ACHN (cell line): ENCODE data around the gene PARP2.
"Not testable (repeated sequence)": the region's sequence is repeated elsewhere in the genome, so short reads cannot be mapped to it uniquely, and the experiment has no call there.

ENCODE experiments used
- DNase-seq: peaks from one replicate; pipeline ENCODE4 v3.0.0-alpha.2; 2015
- in situ Hi-C: cut with HindIII; loops from 2 replicates; pipeline ENCODE4 v1.10.0; 2017; ENCODE audit warnings: low sequenced_read_pairs, low pct_ligation_motif_present, low pct_unique_long_range_greater_than_20kb

The PARP2 gene

DNA sequence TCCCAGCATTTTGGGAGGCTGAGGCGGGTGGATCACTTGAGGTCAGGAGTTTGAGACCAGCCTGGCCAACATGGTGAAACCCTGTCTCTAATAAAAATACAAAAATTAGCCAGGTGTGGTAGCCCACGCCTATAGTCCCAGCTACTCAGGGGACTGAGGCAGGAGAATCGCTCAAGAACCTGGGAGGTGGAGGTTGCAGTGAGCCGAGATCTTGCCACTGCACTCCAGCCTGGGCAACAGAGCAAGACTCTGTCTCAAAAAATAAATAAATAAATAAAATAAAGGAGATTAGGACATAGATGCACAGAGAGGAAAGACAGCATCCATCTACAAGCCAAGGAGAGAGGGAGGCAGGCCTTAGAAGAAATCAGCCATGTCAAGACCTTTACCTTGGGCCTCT lies 2.4 kb upstream of the PARP2 start:
- DNase-seq, in situ Hi-C loops: not testable (repeated sequence)

DNA sequence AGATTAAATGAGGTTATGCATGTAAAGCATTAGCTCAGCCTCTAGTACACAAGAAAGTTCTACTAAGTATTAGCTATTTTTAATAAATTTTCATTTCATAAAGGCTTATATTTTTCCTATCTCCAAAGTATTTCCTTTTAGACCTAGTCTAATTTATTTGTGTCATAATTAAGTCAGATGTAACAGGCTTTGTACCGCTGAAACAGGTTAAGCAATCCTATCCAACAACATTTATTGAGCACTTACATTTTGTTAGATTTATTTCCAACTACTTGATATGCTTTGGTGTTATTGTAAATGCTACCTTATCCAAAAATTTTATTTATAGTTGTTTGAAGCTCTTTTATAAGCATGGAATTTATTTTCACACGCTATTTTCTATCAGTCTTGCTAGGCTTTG lies 1.8 kb upstream of the PARP2 start:
- DNase-seq: no peak
- in situ Hi-C loops: no loop called here

DNA sequence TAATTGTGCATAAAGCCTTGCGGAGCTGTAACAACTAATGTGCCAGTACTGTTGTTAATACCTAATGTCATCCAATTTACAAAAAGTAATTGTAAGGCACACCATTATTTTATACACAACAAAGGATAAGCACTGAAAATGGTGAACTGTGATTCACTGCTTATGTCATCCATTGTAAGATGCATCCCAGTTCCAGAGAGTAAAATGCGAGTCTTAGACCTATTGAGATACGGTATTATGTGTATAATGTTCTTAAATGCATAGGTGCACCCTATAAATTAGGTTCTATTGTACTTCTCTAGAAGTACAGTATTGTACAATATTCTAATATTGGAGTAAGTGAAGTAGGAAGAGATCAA lies 406 bp downstream of the PARP2 start:
- in situ Hi-C loops: no loop called here
- peak; percentile 18 for DNase-seq

DNA sequence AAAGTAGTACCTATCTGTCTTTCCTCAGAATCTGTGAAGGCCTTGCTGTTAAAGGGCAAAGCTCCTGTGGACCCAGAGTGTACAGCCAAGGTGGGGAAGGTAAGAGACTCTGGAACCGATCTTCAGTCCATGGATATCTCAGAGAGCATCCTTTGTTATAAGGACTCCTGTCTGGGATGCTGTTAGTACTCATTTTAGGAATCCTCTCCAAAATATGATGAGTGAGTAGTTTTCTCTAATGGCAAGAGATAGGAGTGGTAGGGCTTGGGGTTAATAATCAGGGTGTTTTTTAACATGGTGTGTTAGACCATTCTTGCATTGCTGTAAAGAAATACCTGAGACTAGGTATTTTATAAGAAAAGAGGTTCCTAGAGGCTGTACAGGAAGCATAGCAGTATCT lies 1.9 kb downstream of the PARP2 start:
- in situ Hi-C loops: no loop called here
- no peak for DNase-seq

DNA sequence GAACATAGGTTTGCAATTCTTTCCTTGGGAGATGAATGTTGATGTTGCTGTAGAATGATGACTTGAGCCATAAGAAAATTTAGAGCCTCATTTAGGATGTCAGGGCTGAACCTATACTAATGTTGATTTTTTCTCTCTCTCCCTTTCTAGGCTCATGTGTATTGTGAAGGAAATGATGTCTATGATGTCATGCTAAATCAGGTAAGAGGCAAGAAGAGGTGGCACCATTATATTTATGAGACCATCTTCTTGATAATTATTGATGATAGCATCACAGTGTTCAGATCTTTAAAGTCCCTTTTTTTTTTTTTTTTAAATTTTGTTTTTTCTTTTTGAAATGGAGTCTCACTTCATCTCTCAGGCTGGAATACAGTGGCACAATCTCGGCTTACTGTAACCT lies 3.3 kb downstream of the PARP2 start:
- in situ Hi-C loops: no loop called here
- no peak for DNase-seq

DNA sequence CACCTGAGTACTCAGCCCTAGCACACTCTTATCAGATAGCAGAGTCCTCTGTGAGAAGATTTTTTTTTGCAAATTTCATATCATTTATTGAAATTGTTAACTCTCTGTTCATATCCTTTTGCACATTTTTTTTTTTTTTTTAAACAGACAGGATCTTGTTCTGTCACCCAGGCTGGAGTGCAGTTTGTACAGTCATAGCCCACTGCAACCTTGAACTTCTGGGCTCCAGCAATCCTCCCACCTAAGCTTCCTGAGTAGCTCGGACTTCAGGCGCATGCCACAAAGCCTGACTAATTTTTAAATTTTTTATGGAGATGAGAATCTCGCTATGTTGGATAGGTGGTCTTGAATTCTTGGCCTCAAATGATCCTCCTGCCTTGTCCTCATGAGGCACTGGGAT lies 4.3 kb downstream of the PARP2 start:
- in situ Hi-C loops: no loop called here
- DNase-seq: no peak

DNA sequence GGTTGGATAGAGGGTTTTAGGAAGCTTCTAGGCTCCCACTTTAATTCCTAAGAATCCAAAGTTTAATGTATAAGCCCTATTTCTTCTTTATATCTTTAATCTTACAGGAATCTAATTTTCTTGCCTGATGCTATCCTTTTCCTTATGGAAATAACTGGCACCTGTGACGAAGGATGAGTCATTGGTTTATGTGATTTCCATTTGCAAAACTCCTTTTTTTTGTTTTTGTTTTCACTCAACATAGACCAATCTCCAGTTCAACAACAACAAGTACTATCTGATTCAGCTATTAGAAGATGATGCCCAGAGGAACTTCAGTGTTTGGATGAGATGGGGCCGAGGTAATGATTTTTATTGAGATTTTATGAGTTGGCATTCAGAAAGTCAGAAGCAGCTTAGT lies 6.8 kb downstream of the PARP2 start:
- DNase-seq: no peak
- in situ Hi-C loops: no loop called here

DNA sequence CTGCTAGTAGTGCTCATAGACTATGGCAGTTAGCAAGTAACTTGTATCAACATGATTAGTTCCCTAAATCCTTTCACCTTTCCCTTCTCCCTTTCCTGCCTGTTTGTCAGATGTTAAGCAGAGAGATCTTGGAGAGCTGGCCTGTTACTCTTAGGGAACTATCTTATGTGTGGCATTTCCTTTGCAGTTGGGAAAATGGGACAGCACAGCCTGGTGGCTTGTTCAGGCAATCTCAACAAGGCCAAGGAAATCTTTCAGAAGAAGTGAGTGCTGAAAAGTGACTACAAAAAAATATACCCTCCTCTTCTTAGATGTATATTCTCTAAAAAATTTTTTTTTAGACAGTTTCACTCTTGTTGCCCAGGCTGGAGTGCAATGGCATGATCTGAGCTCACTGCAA lies 7.4 kb downstream of the PARP2 start:
- peak; percentile 8 for DNase-seq
- in situ Hi-C loops: no loop called here

DNA sequence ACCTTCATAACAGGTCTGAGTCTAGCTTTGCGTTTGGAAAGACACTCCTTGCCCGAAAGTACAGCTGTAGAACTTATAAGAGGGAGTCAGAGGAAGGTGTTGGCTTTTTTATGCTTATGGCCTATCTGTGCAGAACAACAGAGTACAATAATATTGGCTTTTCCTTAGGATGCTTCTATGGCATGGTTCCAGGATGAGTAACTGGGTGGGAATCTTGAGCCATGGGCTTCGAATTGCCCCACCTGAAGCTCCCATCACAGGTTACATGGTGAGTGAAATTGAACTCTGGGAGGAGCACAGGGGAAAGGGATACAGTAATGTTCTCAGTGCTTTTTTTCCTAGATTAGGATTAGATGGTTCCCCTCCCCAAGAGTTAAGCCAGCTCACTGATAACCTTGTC lies 13.0 kb downstream of the PARP2 start:
- in situ Hi-C loops: no loop called here
- DNase-seq: no peak

DNA sequence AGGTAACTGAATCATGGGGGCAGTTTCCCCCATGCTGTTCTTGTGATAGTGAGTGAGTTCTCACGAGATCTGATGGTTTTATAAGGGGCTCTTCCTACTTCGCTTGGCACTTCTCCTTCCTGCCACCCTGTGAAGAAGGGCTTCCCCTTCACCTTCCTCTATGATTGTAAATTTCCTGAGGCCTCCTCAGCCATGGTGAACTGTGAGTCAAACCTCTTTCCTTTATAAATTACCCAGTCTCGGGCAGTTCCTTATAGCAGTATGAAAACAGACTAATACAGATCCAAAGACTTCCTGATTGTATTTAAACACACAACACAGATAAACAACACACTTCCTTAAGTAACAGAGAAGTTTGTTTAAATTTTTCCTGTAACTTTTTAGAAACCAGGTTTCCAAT lies 15.0 kb downstream of the PARP2 start:
- in situ Hi-C loops: not testable (repeated sequence)

DNA sequence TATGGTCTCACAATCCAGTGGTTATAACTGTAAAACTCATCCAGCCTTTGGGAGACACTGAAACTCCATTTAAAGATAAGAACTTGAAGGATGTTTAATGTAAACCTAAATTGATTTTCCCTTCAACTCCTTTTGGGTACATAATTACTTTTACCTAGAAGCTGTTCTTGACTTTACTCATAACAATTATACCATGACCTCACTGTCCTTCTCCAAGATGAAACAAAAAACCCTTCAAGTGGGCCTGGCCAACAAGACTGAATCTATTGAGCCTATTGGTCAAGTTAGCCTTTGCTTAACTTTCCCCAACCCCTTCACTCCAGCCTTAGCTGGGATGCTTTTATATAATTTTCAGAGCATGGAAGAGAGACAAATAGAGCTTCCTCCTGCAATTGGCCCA lies 22.5 kb downstream of the PARP2 start:
- in situ Hi-C loops: no loop called here
- no peak for DNase-seq

More for the DNA sequence above, 15.0 kb downstream of the PARP2 start:
- DNase-seq: not testable (repeated sequence)

DNA sequence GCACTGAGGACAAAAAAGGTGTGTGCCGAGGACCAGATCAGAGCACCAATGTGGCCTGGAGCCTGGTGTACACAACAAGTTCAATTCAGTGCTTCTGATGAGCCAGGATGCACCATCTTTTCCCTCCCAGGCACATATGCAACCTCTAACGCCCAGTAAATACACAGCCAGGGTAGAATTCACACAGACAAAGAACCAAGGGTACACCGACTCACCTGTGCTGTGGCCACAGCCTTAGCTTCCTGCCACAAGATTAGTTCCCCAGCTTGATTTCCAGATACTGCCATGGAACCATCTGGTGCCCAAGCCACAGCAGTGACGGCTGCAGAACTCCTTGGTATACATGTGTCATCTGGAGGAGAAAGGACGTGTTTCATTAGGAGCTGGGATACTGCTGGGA lies 29.4 kb downstream of the PARP2 start:
- no peak for DNase-seq
- in situ Hi-C loops: no loop called here

DNA sequence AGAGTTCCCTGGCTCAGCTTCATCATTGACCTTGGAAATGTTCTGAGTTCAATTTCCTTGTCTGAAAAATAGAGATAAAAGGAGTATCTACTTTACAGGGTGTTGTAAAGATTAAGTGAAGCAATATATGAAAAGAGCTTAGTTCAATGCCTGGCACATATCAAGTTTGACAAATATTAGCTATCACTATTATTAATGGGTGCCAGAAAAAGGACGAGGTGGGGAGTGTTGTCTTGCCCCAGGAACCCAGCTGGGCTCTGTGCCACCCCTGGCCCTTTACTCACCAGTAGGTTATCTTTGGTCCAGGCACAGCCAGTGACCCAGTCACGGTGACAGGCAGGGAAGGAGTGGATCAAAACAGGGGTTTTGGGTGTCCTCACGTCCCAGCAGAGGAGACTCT lies 32.0 kb downstream of the PARP2 start:
- in situ Hi-C loops: no loop called here
- DNase-seq: no peak

DNA sequence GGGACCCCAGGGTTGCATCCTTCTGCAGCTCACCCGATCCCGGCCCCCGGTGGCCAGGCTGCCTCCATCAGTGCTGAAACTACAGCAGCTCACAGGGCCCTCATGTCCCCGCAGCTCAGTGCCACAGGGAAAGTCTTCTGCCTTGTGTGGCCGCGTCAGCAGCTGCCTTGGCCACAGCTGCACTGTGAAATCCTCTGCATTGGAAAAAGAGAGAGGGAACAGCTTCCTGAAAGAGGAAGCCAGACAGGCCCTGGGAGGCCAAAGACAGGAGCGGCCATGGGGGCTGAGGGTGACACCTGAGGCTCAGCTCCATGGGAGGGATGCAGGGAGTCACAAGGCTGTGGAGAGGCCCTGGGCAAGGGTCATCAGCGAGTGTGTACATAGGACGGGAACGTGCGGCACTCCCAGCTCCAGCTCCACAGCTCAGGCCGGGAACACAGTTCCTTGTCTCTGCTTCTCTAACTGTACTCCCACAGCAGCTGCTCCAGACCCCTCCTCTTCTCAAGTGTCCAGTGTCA lies 32.7 kb downstream of the PARP2 start:
- DNase-seq: no peak
- in situ Hi-C loops: no loop called here

DNA sequence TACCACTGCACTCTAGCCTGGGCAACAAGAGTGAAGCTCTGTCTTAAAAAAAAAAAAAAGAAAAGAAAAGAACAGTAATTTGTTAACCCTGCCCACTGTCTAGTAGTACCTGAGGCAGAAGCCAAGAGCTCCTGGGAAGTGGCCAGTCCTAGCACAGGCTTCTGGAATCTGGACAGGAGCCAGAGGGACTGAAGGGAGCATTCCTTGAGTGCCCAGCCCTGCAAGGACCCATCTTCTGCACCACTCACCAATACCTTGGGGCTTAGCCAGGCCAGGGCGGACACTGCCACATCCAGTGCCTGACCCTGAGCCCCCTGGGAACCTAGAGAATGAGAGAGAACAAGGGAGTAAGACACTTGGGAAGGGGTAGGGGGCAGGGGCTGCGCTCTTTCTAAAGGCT lies 33.7 kb downstream of the PARP2 start:
- no peak for DNase-seq
- in situ Hi-C loops: no loop called here

DNA sequence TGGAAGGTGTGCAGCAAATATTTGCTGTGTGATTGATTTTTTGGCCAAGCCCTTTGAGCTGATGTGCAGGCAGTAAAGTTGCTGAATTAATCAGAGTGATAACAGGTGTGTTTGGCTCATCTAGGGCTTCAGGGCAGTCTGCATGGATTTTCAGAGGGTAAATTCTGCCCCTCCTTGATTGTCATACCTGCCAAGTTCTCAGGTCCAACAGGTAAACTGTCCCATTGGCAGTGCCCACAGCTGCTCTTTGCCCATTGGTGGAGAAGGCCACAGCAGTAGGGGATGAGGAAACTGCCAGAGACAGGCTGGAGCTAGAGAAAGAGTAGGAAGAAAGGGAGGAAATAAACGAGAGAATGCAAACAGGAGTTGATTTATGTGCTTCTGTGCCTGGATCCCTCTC lies 36.3 kb downstream of the PARP2 start:
- no peak for DNase-seq
- in situ Hi-C loops: no loop called here

DNA sequence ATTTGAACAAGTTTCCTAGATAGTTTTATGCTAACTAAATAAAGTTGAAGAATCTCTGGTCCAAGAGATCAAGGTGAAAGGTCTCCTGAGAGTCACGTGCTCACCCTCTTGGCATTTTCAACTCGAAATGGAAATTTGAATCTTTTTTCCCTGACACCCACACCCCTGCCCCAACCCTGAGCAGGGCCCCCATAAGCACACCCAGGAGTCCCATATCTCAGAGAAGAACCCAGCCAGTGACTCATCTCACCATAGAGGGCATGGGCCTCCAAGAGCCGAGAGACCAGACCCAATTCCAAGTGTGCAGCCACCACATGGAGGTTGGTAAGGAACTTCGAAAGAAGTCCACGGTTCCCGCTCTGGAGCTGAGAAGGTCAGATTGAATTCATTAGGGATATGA lies 37.2 kb downstream of the PARP2 start:
- in situ Hi-C loops: no loop called here
- no peak for DNase-seq

DNA sequence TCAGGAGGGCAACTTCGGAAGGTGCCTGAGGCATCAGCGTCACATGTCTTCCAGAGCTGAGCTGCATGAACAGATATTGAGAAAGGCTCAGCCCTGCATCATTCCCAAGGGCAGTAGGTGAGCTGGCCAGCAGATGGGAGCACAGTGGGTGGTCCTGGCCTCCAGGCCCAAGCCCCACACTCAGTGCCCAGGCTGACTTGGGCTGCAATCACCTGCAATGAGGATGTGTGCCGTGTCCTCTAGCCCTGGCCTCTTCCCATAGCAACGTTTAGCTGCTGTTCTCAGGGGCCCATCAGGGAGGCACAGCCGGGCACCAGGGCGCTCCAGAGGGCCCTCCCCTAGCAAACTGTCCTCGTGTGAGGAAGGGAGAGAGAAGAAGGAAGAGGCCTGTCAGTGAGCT lies 37.9 kb downstream of the PARP2 start:
- no peak for DNase-seq
- in situ Hi-C loops: no loop called here

DNA sequence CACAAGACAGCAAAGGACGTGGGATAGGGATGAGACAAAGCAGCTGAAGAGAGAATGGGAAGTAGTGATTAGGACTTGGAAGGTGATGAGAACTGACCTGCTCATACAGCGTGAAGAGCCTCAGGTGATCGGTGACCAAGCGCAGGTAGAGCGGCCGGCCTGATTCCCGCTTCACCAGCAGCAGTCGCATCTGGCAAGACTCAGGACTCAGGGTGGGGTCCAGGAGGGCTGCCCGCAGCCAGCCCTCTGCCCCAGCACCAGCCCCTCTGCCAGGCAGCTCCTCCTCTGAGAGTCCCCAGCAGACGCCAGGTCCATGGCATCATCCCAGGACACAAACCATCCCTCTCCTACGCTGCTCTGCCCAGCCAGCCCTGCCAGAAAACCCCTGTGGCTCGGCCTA lies 39.1 kb downstream of the PARP2 start:
- no peak for DNase-seq
- in situ Hi-C loops: no loop called here

DNA sequence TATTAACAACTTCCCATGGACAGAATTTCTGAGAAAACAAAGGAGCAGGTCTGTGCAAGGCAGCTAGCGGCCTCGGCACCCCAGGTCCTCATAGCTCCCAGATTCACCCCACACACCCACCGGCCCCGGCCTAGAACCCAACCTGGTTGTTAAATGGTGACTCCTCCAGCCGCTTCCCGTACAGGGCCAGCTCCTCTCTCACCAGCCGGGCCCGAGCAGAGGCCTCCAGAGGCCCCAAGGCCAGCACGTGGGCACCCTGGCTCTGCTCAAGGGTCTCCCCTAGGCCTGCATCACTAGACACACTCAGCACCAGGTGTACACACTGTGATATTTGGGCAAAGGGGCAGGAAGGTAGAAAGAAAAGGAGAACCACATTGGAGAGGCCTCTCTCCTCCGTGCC lies 39.6 kb downstream of the PARP2 start:
- in situ Hi-C loops: no loop called here
- no peak for DNase-seq

DNA sequence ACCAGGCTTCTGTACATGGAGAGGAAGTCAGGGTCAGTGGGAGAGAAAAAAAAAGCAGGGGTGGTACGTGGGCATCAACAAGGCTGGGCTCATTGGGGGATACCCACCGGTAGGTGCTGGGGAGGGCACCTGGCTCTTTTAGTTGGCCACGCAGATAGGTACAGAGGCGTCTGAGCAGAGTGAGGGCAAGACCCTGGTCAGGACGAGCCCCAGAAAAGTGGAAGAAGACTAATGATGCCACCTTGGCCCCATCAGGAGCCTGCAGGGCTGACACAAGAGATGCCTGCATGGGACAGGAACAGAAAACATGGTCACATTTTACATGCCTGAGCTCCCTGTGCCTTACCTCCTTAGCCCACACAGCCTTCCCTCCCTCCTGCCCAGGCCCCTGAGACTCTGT lies 40.2 kb downstream of the PARP2 start:
- DNase-seq: no peak
- in situ Hi-C loops: no loop called here
